Type B pancreatic cell (in vitro differentiated cells): ENCODE data around the gene HPGDS. TPM values are rescaled to one million over a fixed set of nuclear protein-coding genes. Genes with fewer than 3 reads are reported as not detected.

Experiments
- DNase-seq: peaks from one replicate; pipeline ENCODE4 v3.0.0; 2021; ENCODE audit warnings: mixed read lengths; ENCODE audit not compliant: unreplicated experiment; ENCODE audit errors: extremely low spot score
- H3K27ac Mint-ChIP-seq: 2 replicates; pipeline ENCODE4 v1.8.0; 2021; ENCODE audit warnings: mild to moderate bottlenecking, mixed read lengths
- H3K27me3 Mint-ChIP-seq: 2 replicates; pipeline ENCODE4 v1.8.0; 2021; ENCODE audit warnings: mixed read lengths
- H3K36me3 Mint-ChIP-seq: 2 replicates; pipeline ENCODE4 v1.8.0; 2021; ENCODE audit warnings: mixed read lengths
- H3K4me1 Mint-ChIP-seq: one replicate; pipeline ENCODE4 v1.8.0; 2021; ENCODE audit warnings: mixed read lengths; ENCODE audit not compliant: unreplicated experiment
- H3K4me3 Mint-ChIP-seq: 2 replicates; pipeline ENCODE4 v1.8.0; 2021; ENCODE audit warnings: mild to moderate bottlenecking, mixed read lengths
- H3K9me3 Mint-ChIP-seq: 2 replicates; pipeline ENCODE4 v1.8.0; 2021; ENCODE audit warnings: mixed read lengths
- CTCF ChIP-seq: fragments of 200-600 bp; sonication (generic); conservative IDR thresholded peaks from 2 replicates; pipeline ENCODE4 v1.5.0; 2021; ENCODE audit warnings: antibody characterized with exemption, mild to moderate bottlenecking
- total RNA-seq: library from RNA; stranded (reverse); gene quantifications from 2 replicates; pipeline ENCODE4 v1.2.1, GENCODE V29; 2021; ENCODE audit warnings: low replicate concordance

Gene HPGDS
- total RNA-seq, 1 donor from 2014 or later = not detected

GRCh38 chr4:94348666-94349065 lies 6.0 kb upstream of the HPGDS start:
- DNase-seq = no peak
- no peak overlapping the region for H3K27ac Mint-ChIP-seq
- TF ChIP-seq CTCF = no peak
- H3K9me3 Mint-ChIP-seq = no peaks in the 10 kb centered on the region
- H3K27me3 Mint-ChIP-seq = peaks cover 7% of the 10 kb centered on the region
- H3K36me3 Mint-ChIP-seq = no peaks in the 10 kb centered on the region
- no peaks in the 10 kb centered on the region for H3K4me1 Mint-ChIP-seq
- H3K4me3 Mint-ChIP-seq = no peak overlapping the region

DNA sequence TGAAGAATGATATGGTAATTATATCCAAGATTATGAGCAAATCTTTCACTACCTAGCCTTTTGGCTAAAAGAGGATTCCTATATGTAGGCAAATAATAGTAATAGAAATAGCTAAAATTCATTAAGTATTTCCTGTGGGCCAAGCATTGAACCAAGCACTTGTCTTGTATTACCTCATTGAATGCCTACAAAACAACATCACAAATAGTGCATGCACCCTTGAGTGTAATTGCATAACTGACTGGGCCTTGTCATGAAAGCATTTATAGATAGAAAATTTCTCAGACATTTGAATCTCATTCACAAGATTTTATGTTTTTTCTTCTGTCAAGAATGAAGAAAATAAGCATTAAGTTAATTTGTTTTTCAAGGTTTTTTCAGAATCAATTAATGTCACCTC lies 3.9 kb upstream of the HPGDS start:
- Mint-ChIP-seq H3K9me3 (no peaks in the 10 kb centered on the region), H3K27me3 (peaks cover 2% of the 10 kb centered on the region), H3K4me1 (no peaks in the 10 kb centered on the region), H3K36me3 (no peaks in the 10 kb centered on the region), H3K4me3 (no peak overlapping the region), H3K27ac (no peak overlapping the region)
- TF ChIP-seq CTCF = no peak
- DNase-seq = no peak

DNA sequence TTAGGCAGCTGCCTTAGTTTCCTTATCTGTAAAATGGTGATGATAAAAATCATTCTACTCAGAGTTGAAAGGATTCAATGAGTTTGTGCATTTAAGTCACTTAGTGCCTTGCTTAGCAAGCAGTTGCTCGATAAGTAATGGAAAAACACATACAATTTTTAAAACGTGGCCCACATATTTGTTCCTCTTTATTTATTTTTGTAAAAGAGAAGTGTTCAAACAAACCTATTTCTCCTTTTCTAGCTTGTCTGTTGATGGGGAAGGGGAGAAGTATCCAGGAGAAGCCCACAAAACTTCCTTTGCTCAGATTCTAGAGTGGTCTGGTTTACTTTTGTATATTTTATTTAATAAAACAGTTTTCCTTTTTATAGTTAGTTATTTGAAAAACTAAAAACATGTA lies 3.3 kb upstream of the HPGDS start:
- H3K27ac Mint-ChIP-seq = no peak overlapping the region
- no peak overlapping the region for H3K4me3 Mint-ChIP-seq
- no peak for TF ChIP-seq CTCF
- no peaks in the 10 kb centered on the region for H3K27me3 Mint-ChIP-seq
- no peaks in the 10 kb centered on the region for H3K36me3 Mint-ChIP-seq
- no peaks in the 10 kb centered on the region for H3K4me1 Mint-ChIP-seq
- no peak for DNase-seq
- no peaks in the 10 kb centered on the region for H3K9me3 Mint-ChIP-seq

DNA sequence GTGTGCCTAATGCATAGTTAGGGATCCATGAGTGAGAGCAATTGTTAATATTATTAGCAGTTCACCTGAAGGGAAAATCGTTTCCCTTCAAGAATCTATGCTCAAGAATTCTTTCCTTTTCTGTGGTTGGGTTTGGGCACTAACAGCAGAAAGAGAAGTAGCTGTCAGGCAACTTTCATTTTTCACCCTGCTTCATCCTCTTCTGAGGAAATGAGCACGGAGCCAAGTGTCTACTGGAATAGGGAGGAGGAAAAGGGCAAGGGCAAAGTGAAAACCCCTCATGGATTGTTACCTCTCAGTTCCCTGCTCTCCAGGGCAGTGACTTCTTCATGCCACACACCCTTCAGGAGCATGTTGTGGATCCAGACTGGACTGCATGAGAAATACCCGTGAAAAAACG lies 2.6 kb upstream of the HPGDS start:
- Mint-ChIP-seq H3K27me3 (no peaks in the 10 kb centered on the region), H3K9me3 (no peaks in the 10 kb centered on the region), H3K36me3 (no peaks in the 10 kb centered on the region), H3K27ac (no peak overlapping the region), H3K4me3 (no peak overlapping the region), H3K4me1 (no peaks in the 10 kb centered on the region)
- no peak for DNase-seq
- no peak for TF ChIP-seq CTCF

DNA sequence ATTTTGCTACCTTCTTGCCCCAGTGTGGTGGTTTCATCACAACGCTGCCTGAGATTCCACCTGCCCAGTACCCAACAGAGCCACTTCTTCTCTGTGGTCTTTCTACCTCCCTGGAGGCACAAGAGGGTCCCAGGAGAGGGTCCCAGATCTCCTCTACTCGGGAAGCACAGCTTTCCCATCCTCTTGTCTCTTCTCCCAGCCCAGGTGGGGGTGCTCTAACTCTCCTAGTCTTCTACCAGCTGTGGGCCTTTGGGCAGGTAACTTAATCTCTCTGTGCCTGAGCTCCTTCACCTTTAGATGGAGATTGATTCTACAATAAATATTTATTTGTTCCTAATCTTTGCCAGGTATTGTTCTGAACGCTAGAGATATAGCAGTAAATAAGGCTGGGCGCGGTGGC lies 1.8 kb upstream of the HPGDS start:
- H3K4me1 Mint-ChIP-seq = no peaks in the 10 kb centered on the region
- no peak overlapping the region for H3K27ac Mint-ChIP-seq
- no peak for TF ChIP-seq CTCF
- no peaks in the 10 kb centered on the region for H3K36me3 Mint-ChIP-seq
- no peak for DNase-seq
- no peaks in the 10 kb centered on the region for H3K9me3 Mint-ChIP-seq
- H3K4me3 Mint-ChIP-seq = no peak overlapping the region
- H3K27me3 Mint-ChIP-seq = no peaks in the 10 kb centered on the region
